ENCODE data around the gene ODC1. TPM values are rescaled to one million over a fixed set of nuclear protein-coding genes. Genes with fewer than 3 reads are reported as not detected.

The ODC1 gene
- total RNA-seq, 1 donor from 2014 or later = 273 TPM

DNA sequence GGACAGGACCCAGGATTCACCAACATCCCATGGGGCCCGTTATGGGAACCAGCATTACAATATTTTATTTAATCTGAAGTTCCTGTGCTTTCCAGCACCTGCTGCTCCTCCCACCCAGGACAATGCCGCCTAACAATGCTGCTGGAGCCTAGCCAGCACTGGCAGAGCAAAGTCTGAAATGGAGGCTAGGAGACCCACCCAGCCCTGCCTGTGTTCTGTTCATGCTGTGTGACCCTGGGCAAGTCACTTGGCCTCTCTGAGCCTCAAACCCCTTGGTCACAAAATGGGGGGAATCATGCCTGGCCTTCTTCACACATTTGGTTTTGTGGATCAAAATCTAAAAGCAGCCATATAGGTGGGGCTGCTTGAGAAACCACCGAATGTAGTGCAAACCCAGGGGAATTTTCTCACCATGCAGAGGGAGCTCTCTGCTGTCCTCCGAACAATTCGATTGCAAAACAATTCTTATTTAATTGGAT is 38.5 kb upstream of the ODC1 start:
- Mint-ChIP-seq H3K36me3 (ENCODE audit: low read depth) (no peaks in the 10 kb centered on the region), H3K4me3 (no peak overlapping the region), H3K4me1 (no peaks in the 10 kb centered on the region), H3K27me3 (peaks cover 43% of the 10 kb centered on the region), H3K27ac (no peak overlapping the region), H3K9me3 (no peaks in the 10 kb centered on the region)
- no peak for DNase-seq
- intact Hi-C loops (cut with micrococcal nuclease) = no loop called here

DNA sequence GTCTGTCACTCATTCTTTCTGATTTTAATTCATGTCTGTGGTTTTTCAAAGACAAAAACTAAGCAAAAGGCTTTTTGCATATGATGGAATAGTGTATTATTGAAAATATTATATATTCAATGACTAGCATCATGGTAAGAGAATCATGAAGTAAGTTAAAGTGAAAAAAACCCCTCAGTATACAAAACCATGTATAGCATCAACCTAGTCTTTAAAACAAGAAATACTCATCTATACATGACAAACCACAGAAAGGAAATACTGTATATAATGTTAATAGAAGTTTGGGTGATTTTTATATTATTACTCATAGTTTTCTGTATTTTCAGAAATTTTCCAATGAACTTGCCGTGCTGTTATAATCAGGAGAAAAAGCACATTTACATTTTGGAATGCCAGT is 38.0 kb upstream of the ODC1 start:
- H3K4me1 Mint-ChIP-seq = no peaks in the 10 kb centered on the region
- no peaks in the 10 kb centered on the region for H3K36me3 Mint-ChIP-seq (ENCODE audit: low read depth)
- no peaks in the 10 kb centered on the region for H3K9me3 Mint-ChIP-seq
- H3K4me3 Mint-ChIP-seq = no peak overlapping the region
- intact Hi-C loops (cut with micrococcal nuclease) = no loop called here
- DNase-seq = no peak
- no peak overlapping the region for H3K27ac Mint-ChIP-seq
- peaks cover 39% of the 10 kb centered on the region for H3K27me3 Mint-ChIP-seq

DNA sequence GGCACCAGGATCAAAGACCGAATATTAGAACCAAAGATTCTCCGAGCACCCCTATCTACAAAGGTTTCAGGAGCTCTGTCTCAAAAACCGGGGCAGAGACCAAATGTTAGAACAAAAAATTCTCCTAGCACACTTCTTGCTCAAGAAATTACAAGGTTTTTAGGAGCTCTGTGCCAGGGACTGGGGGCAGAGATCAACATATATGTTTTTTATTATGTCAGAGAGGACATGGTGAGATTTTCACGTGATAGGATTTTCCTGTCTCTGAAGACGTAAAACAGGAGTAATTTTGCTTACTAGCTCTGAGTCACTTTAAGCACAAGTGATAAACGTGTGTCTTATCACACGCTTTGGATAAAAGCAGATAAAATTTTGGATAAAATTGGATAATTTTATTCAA is 34.8 kb upstream of the ODC1 start:
- DNase-seq = no peak
- Mint-ChIP-seq H3K4me3 (no peak overlapping the region), H3K4me1 (no peaks in the 10 kb centered on the region), H3K27ac (no peak overlapping the region), H3K27me3 (peaks cover 39% of the 10 kb centered on the region), H3K9me3 (no peaks in the 10 kb centered on the region), H3K36me3 (ENCODE audit: low read depth) (no peaks in the 10 kb centered on the region)
- intact Hi-C loops (cut with micrococcal nuclease) = no loop called here

DNA sequence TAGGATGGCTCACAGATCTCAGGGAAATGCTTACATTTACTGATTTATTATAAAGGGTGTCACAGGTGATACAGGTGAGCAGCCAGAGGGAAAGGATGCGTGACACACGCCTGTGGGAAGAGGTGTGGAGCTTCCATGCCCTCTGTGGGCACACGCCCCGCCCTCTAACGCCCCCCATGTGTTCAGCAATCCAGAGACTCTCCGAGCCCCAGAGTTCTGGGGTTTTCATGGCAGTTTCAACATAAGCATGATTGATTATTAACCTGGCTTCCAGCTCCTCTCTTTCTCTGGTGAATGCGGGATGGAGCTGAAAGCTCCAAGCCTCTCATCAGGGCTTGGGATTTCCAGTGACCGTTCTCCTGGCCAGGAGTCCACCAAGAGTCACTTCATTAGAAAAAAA is 34.3 kb upstream of the ODC1 start:
- no peaks in the 10 kb centered on the region for H3K9me3 Mint-ChIP-seq
- intact Hi-C loops (cut with micrococcal nuclease) = no loop called here
- H3K36me3 Mint-ChIP-seq (ENCODE audit: low read depth) = no peaks in the 10 kb centered on the region
- H3K27ac Mint-ChIP-seq = no peak overlapping the region
- peaks cover 2% of the 10 kb centered on the region for H3K4me1 Mint-ChIP-seq
- H3K4me3 Mint-ChIP-seq = no peak overlapping the region
- H3K27me3 Mint-ChIP-seq = peaks cover 36% of the 10 kb centered on the region
- no peak for DNase-seq

DNA sequence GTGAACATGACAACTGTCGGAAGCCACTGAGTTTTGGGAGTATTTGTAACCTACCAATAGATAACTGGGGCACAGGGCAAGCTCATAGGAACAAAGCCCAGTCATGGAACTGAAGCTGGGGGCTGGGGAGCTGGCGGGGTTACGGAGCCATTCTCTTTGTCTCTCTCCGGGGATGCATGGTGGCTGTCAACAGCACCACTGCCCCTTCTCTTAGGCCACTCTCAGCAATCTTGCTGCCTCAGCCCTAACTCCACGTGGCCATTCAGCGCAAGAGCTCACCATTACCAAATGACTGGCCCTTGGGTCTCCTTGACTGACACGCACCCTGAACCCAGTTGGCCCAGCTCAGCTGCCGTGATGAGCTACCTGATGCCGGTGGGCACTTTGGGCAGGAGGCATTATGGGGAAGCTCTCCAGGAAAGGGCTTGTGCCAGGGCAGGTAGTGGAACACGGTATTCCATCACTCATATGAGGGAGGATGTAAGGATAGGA is 33.6 kb upstream of the ODC1 start:
- no peak overlapping the region for H3K27ac Mint-ChIP-seq
- H3K4me1 Mint-ChIP-seq = peaks cover 8% of the 10 kb centered on the region
- no peaks in the 10 kb centered on the region for H3K9me3 Mint-ChIP-seq
- no peak overlapping the region for H3K4me3 Mint-ChIP-seq
- DNase-seq = no peak
- no peaks in the 10 kb centered on the region for H3K36me3 Mint-ChIP-seq (ENCODE audit: low read depth)
- H3K27me3 Mint-ChIP-seq = peaks cover 33% of the 10 kb centered on the region
- intact Hi-C loops (cut with micrococcal nuclease) = no loop called here

DNA sequence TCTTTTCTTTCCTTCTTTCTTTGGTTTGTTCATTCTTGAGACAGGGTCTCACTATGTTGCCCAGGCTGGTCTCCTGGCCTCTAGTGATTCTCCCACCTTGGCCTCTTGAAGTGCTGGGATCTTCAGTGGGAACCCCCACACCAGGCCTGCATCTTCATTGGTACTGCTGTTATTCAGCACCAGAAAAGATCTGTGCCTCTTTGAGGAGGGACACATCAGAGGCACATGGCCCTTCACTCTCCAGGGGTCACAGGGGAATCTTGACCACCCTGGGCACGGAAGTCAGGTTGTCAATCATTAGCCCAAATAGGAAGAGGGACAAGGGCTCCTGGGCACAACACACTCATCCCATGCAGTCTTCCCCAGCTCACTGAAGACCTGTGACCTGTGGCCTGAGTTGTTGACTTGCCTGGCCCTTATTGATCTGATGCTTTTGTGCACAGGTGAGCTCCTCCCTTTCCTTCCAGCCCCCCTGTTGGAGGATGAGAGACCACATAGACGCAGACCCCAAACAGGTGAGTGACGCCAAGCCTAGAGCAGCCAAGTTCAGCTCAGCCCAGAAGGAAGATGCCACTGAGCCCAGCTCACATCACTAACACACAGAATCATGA is 33.0 kb upstream of the ODC1 start:
- Mint-ChIP-seq H3K9me3 (no peaks in the 10 kb centered on the region), H3K27ac (no peak overlapping the region), H3K27me3 (peaks cover 31% of the 10 kb centered on the region), H3K4me1 (peaks cover 8% of the 10 kb centered on the region), H3K4me3 (no peak overlapping the region), H3K36me3 (ENCODE audit: low read depth) (no peaks in the 10 kb centered on the region)
- intact Hi-C loops (cut with micrococcal nuclease) = no loop called here
- DNase-seq = no peak

DNA sequence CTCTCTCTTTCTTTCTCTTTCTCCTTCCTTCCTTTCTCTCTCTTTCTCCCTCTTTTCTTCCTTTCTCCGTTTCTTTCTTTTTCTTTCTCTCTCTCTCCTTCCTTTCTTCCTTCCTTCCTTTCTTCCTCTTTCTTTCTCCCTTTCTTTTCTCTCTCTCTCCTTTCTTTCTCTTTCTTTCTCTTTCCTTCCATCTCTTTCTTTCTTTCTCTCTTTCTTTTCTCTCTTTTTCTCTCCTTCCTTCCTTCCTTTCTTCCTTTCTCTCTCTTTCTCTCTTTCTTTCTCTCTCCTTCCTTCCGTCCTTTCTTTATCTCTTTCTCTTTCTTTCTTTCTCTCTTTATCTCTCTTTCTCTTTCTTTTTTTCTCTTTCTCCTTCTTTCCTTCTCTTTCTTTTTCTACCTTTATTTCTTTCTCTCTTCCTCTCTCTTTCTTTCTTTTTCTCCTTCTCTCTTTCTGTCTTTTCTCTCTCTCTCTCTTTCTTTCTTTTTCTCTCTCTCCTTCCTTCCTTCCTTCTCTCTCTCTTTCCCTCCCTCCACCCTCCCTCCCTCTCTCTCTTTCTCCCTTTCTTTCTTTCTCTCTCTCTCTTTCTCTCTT is 32.3 kb upstream of the ODC1 start:
- Mint-ChIP-seq H3K27ac (no peak overlapping the region), H3K27me3 (peaks cover 30% of the 10 kb centered on the region)

DNA sequence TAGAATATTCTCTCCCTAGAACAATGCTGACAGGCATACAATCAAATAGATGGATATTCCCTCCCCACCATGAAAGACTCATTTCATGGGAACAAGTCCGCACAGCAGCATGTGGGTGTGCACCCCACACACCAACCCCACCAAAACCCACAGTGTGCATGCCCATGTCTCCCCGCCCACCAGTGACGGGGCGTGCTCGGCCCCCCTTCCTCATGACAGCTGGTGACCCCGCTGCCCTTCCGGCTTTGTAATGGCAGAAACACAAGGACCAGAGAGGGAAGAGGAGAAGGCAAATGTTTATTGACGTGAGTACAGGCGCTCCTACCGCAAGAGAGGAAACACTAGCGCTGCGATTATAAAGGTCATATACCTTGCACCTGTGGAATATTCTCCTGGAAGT is 30.8 kb upstream of the ODC1 start:
- H3K9me3 Mint-ChIP-seq = no peaks in the 10 kb centered on the region
- H3K27me3 Mint-ChIP-seq = peaks cover 23% of the 10 kb centered on the region
- intact Hi-C loops (cut with micrococcal nuclease) = no loop called here
- H3K36me3 Mint-ChIP-seq (ENCODE audit: low read depth) = no peaks in the 10 kb centered on the region
- H3K4me3 Mint-ChIP-seq = no peak overlapping the region
- no peak for DNase-seq
- peaks cover 8% of the 10 kb centered on the region for H3K4me1 Mint-ChIP-seq
- H3K27ac Mint-ChIP-seq = no peak overlapping the region

More for the DNA sequence above, 32.3 kb upstream of the ODC1 start:
- intact Hi-C loops (cut with micrococcal nuclease) = no loop called here
- no peaks in the 10 kb centered on the region for H3K36me3 Mint-ChIP-seq (ENCODE audit: low read depth)
- no peak overlapping the region for H3K4me3 Mint-ChIP-seq
- H3K4me1 Mint-ChIP-seq = peaks cover 8% of the 10 kb centered on the region
- DNase-seq = no peak
- H3K9me3 Mint-ChIP-seq = no peaks in the 10 kb centered on the region

DNA sequence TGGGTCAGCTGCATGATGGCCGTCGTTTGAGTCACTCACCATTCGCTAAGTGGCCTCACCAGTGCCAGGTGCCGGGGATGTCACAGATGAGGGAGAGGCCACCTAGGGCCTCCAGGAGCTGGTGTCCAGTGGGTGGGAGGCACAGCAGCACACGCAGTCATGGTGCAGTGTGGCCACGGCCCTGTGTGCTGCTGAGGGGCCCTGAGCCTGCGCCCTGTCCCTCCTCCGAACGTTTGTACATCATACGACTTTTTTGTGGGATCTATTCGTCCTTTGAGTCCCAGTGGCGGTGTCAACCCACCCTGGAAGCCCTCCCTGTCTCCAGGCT is 30.1 kb upstream of the ODC1 start:
- intact Hi-C loops (cut with micrococcal nuclease) = no loop called here

DNA sequence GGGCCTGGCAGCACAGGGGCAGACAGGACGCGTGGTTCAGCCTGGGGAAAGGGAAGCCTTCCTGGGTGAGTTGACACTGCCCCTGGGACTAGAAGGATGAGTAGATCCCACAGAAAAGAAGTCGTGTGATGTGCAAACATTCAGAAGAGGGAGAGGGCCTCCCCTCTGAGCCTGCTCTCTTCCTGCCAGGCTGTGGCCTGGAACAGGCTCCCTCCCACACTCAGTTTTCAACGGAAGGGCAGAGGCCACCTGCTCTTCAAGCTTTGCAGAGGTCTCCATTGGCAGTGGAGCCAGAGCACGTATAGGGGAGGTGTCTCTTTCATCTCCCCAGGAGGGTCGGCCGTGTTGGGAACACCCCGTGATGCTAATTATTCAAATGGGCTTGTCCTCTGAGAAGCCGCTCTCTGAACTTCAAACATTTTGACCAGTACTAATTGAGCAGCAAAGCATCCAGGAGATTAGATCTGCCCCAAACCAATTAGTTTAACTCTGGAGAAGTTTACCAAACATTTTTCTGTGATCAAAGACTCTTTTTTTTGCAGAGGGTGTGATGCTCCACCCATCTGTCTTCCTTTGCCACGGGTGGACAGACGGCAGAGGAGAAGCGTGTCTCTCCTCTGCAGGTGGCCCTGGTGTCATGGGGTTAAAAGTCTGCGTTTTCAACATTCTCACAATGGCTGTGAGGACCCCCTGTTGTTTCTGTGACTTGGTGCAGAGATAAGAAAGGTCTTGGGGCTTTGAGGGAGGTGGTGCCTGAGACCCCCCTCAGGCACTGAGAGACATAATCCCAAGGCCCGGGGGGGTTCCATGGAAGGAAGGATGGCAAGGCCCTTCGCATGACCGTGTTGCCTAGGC is 29.5 kb upstream of the ODC1 start:
- H3K36me3 Mint-ChIP-seq (ENCODE audit: low read depth) = no peaks in the 10 kb centered on the region
- peaks cover 22% of the 10 kb centered on the region for H3K27me3 Mint-ChIP-seq
- H3K27ac Mint-ChIP-seq = peak overlapping the region; percentile 30
- no peak overlapping the region for H3K4me3 Mint-ChIP-seq
- peaks cover 8% of the 10 kb centered on the region for H3K4me1 Mint-ChIP-seq
- intact Hi-C loops (cut with micrococcal nuclease) = no loop called here
- no peak for DNase-seq
- H3K9me3 Mint-ChIP-seq = no peaks in the 10 kb centered on the region

More for the DNA sequence above, 30.1 kb upstream of the ODC1 start:
- H3K36me3 Mint-ChIP-seq (ENCODE audit: low read depth) = no peaks in the 10 kb centered on the region
- no peak overlapping the region for H3K4me3 Mint-ChIP-seq
- H3K27ac Mint-ChIP-seq = no peak overlapping the region
- no peaks in the 10 kb centered on the region for H3K9me3 Mint-ChIP-seq
- peaks cover 8% of the 10 kb centered on the region for H3K4me1 Mint-ChIP-seq
- H3K27me3 Mint-ChIP-seq = peaks cover 22% of the 10 kb centered on the region
- no peak for DNase-seq

DNA sequence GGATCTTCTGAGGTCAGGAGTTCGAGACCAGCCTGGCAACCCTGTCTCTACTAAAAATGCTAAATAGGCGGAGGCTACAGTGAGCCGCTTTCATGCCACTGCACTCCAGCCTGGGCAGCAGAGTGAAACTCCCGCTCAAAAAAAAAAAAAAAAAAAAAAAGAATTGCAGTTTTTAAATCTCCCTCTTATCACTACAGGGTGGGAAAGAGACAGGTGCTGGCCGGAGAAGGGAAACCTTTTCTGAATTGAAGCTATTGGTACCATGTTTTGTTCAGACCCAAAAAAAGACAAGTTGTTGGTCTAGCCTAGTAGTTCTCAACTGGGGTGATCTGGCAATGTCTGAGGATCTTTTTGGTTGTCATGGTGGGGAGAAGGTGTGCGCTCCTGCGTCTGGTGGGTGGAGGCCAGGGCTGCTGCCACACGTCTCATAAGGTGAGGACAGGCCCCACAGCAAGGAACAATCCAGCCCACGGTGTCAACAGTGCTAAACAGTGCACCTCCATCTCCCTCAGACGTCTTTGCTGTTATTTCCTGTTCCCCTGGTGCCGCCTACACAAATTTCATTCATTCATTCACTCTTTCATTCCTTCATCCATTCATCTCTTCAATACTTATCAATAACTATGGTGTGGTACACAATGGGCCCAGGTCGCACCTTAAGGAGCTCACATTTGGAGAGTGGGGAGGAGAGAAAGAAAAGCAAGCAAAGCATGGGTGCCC is 28.8 kb upstream of the ODC1 start:
- no peak overlapping the region for H3K4me3 Mint-ChIP-seq
- no peaks in the 10 kb centered on the region for H3K9me3 Mint-ChIP-seq
- intact Hi-C loops (cut with micrococcal nuclease) = no loop called here
- H3K27me3 Mint-ChIP-seq = peaks cover 17% of the 10 kb centered on the region
- H3K36me3 Mint-ChIP-seq (ENCODE audit: low read depth) = no peaks in the 10 kb centered on the region
- H3K4me1 Mint-ChIP-seq = peaks cover 8% of the 10 kb centered on the region
- no peak for DNase-seq
- H3K27ac Mint-ChIP-seq = peak overlapping the region; percentile 30

DNA sequence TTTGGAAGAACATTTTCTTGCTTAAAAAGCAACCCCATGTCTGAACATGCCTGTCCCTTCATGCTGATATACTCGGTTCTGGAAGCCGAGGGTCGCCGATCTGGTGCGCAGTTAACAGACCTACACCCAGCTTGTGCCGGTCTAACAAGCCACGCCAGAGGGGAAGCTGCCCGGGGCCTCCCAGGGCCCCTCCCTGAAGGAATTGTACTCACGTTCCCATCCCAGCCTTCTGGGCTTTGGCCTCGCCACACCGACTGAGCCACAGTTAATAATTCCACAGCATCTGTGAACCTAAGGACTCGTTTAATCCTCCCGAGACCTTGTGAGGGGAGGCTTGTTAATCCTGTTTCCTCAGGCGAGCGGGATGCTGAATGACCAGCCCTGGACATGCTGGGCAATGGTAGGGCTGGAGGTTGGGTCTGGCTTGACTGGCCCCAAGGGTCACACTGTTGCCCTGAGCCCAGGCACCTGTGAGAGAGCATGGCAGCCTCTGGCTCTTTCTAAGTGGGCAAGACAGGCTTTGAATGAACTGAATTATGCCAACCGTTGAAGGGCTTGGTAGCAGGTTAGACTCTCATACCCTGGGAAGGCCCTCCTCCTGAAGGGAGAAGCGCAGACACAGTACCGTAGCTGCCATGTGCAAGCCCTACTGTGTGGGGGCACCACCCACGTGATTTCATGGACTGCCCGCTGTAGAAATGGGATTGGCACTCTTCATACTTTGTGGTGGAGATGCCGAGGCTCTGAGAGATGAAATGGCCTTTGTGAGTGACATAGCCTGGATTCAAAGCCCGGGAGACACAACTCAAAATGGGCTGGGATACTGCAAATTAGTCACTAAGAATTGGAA is 27.9 kb upstream of the ODC1 start:
- Mint-ChIP-seq H3K27ac (no peak overlapping the region), H3K27me3 (peaks cover 14% of the 10 kb centered on the region), H3K36me3 (ENCODE audit: low read depth) (no peaks in the 10 kb centered on the region), H3K4me3 (no peak overlapping the region), H3K4me1 (peaks cover 8% of the 10 kb centered on the region), H3K9me3 (no peaks in the 10 kb centered on the region)
- intact Hi-C loops (cut with micrococcal nuclease) = no loop called here
- no peak for DNase-seq

DNA sequence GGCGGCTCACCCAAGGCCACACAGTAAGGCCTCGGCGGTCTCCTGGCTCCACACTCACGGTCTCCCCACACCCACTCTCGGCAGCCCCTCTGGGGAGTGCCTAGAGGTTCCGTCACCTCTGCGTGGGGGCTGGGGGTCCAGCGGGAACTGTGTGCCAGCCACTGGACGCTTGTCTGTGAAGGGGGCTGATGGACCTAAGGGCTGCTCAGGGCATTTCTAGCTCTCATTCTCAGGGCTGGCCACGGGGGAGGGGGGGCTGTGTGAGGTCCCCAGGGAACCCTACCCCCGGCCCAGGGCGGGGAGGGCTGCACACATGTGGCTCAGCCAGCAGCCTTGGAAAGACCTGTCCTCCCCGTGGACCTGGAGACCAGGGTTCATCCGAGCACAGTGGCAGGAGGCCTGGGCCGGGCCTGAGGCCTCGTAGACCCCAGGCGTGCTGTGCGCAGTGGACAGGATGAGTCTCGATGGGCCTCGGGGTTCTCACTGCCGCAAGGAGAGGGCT is 27.1 kb upstream of the ODC1 start:
- no peak overlapping the region for H3K4me3 Mint-ChIP-seq
- H3K27me3 Mint-ChIP-seq = peaks cover 6% of the 10 kb centered on the region
- no peak overlapping the region for H3K27ac Mint-ChIP-seq
- DNase-seq = no peak
- no peaks in the 10 kb centered on the region for H3K36me3 Mint-ChIP-seq (ENCODE audit: low read depth)
- intact Hi-C loops (cut with micrococcal nuclease) = no loop called here
- H3K9me3 Mint-ChIP-seq = no peaks in the 10 kb centered on the region
- peaks cover 8% of the 10 kb centered on the region for H3K4me1 Mint-ChIP-seq
